OCI-LY7 (cell line): ENCODE data around the gene NUDT17. TPM values are rescaled to one million over a fixed set of nuclear protein-coding genes. Genes with fewer than 3 reads are reported as not detected.

Experiments used
- BruUV-seq: library from RNA; stranded (reverse); fragments of 400-500 nt; replicated peaks from 2 replicates; lab custom pipeline; 2021; lab: Mats Ljungman, UMichigan
- CTCF ChIA-PET: fragments of 300-600 bp; sonication (Branson Sonifier 250); formaldehyde crosslinking; loops from one replicate; lab custom pipeline; 2022; ENCODE audit warnings: antibody characterized with exemption; ENCODE audit not compliant: unreplicated experiment; lab: Charles Lee
- POLR2A ChIA-PET: fragments of 300-600 bp; sonication (Branson Sonifier 250); formaldehyde crosslinking; loops from one replicate; lab custom pipeline; 2022; ENCODE audit warnings: antibody characterized with exemption; lab: Charles Lee
- DNase-seq: peaks from one replicate; pipeline ENCODE4 v3.0.0-alpha.2; 2015; ENCODE audit warnings: low spot score
- H2AFZ ChIP-seq: fragments of 200-600 bp; sonication (generic), shearing (Covaris generic); 2 replicates; pipeline ENCODE4 v1.6.1; 2014; ENCODE audit warnings: mild to moderate bottlenecking, antibody characterized with exemption, low read length, moderate library complexity
- H3K27ac ChIP-seq: fragments of 200-600 bp; sonication (generic); 2 replicates; pipeline ENCODE4 v1.5.1; 2014; ENCODE audit warnings: mixed run types, low read depth, mild to moderate bottlenecking, moderate library complexity, low read length, inconsistent platforms; ENCODE audit not compliant: poor library complexity, severe bottlenecking
- H3K36me3 ChIP-seq: fragments of 200-600 bp; sonication (generic); 2 replicates; pipeline ENCODE4 v1.6.1; 2014; ENCODE audit warnings: mild to moderate bottlenecking, antibody characterized with exemption, low read length, moderate library complexity, mixed read lengths; ENCODE audit not compliant: insufficient read depth
- H3K4me1 ChIP-seq: fragments of 200-600 bp; sonication (generic); 2 replicates; pipeline ENCODE4 v1.5.1; 2014; ENCODE audit warnings: mild to moderate bottlenecking, low read length; ENCODE audit not compliant: insufficient read depth, poor library complexity, severe bottlenecking
- H3K4me2 ChIP-seq: fragments of 200-600 bp; sonication (generic); 2 replicates; pipeline ENCODE4 v1.6.1; 2014; ENCODE audit warnings: mild to moderate bottlenecking, low read length
- H3K4me3 ChIP-seq: fragments of 200-600 bp; sonication (generic); 2 replicates; pipeline ENCODE4 v1.5.1; 2014; ENCODE audit warnings: mild to moderate bottlenecking, low read depth, low read length; ENCODE audit not compliant: poor library complexity, severe bottlenecking
- H3K79me2 ChIP-seq: fragments of 200-600 bp; sonication (generic); 2 replicates; pipeline ENCODE4 v1.6.1; 2016; ENCODE audit warnings: low read depth, mild to moderate bottlenecking, low read length, moderate library complexity, mixed read lengths; ENCODE audit not compliant: insufficient read depth
- H3K9me2 ChIP-seq: fragments of 200-600 bp; sonication (generic); 2 replicates; pipeline ENCODE4 v1.6.1; 2016; ENCODE audit warnings: mild to moderate bottlenecking, low read length, mixed read lengths; ENCODE audit not compliant: insufficient read depth
- H3K9me3 ChIP-seq: fragments of 200-600 bp; sonication (generic); 2 replicates; pipeline ENCODE4 v1.6.1; 2014; ENCODE audit warnings: mild to moderate bottlenecking, mixed run types, low read length, mixed read lengths
- H4K20me1 ChIP-seq: fragments of 200-600 bp; sonication (generic); 2 replicates; pipeline ENCODE4 v1.6.1; 2014; ENCODE audit warnings: mild to moderate bottlenecking, antibody characterized with exemption, low read length, moderate library complexity, mixed read lengths; ENCODE audit not compliant: insufficient read depth
- CTCF ChIP-seq: fragments of 200-600 bp; sonication (generic); conservative IDR thresholded peaks from 2 replicates; pipeline ENCODE4 v1.5.1; 2014; ENCODE audit warnings: mild to moderate bottlenecking, antibody characterized with exemption, low read length, moderate library complexity, mixed read lengths
- EZH2phosphoT487 ChIP-seq: fragments of 200-600 bp; sonication (generic); IDR thresholded peaks from 2 replicates; pipeline ENCODE4 v1.6.1; 2018; ENCODE audit warnings: low read depth, borderline replicate concordance, mild to moderate bottlenecking, mixed run types, antibody characterized with exemption, low read length, moderate library complexity, mixed read lengths
- intact Hi-C: fragments of 100-400 bp; cut with micrococcal nuclease; formaldehyde crosslinking; loops from one replicate; pipeline ENCODE4 v1.10.0; 2022; ENCODE audit not compliant: unreplicated experiment
- total RNA-seq, 2 experiments: library from RNA; depleted of rRNA in 1 of 2; stranded (reverse); fragments of >200 nt in 1 of 2; shearing (Covaris generic) in 1 of 2; gene quantifications; 2 replicates each; pipeline ENCODE4 v1.2.3, GENCODE V29; 2014 to 2022

The NUDT17 gene
- total RNA-seq, 2 experiments from 2014 or later = 16.9 to 39.3 TPM

GRCh38 chr1:145868232-145868631, 22.8 kb downstream of the NUDT17 start:
- Histone ChIP-seq H3K79me2 (no peaks in the 10 kb centered on the region), H3K4me1 (no peaks in the 10 kb centered on the region), H4K20me1 (no peaks in the 10 kb centered on the region), H3K9me2 (no peaks in the 10 kb centered on the region), H3K27ac (no peak overlapping the region), H3K9me3 (no peaks in the 10 kb centered on the region), H3K36me3 (no peaks in the 10 kb centered on the region), H3K4me2 (no peak overlapping the region), H3K4me3 (no peak overlapping the region), H2AFZ (no peak overlapping the region)
- TF ChIP-seq CTCF (no peak), EZH2phosphoT487 (no peak)
- no peak for DNase-seq
- intact Hi-C loops = no loop called here
- no TSS peak for BruUV-seq
- CTCF ChIA-PET = no interaction called here
- POLR2A ChIA-PET = interaction anchor here (0.6 to 4.4 kb wide), 2 partner anchors 9 to 43 kb away, joined by 3 to 24 read pairs; partner anchors contain the start of gene PIAS3

GRCh38 chr1:145871994-145872924, 26.8 kb downstream of the NUDT17 start:
- DNase-seq = no peak
- BruUV-seq = no TSS peak
- H3K27ac ChIP-seq = no peak overlapping the region
- H3K36me3 ChIP-seq = no peaks in the 10 kb centered on the region
- POLR2A ChIA-PET = interaction anchor here (1.2 to 1.5 kb wide), 2 partner anchors 11 kb away, joined by 3 read pairs; no protein-coding TSS in a partner anchor
- H3K4me2 ChIP-seq = no peak overlapping the region
- no peak overlapping the region for H2AFZ ChIP-seq
- H4K20me1 ChIP-seq = no peaks in the 10 kb centered on the region
- no peaks in the 10 kb centered on the region for H3K4me1 ChIP-seq
- H3K4me3 ChIP-seq = no peak overlapping the region
- no peaks in the 10 kb centered on the region for H3K9me3 ChIP-seq
- H3K79me2 ChIP-seq = no peaks in the 10 kb centered on the region
- intact Hi-C loops = no loop called here
- TF ChIP-seq CTCF = no peak
- TF ChIP-seq EZH2phosphoT487 = no peak
- CTCF ChIA-PET = interaction anchor here (0.8 kb wide), 1 partner anchor 85 kb away, joined by 3 read pairs; the partner anchor contains the start of gene LIX1L
- no peaks in the 10 kb centered on the region for H3K9me2 ChIP-seq
